ENCODE measurements around the gene SLC38A10. TPM values are rescaled to one million over a fixed set of nuclear protein-coding genes. Genes with fewer than 3 reads are reported as not detected.
"Not testable (repeated sequence)": the region's sequence is repeated elsewhere in the genome, so short reads cannot be mapped to it uniquely, and the experiment has no call there.

Gene SLC38A10
- polyA plus RNA-seq, 6 donors from 2014 or later, result 44.0 to 82.0 (median 51.0) TPM

- H3K36me3 Mint-ChIP-seq, result peaks cover 0 to 17% of the 10 kb centered on the region in 2 donors
- H3K4me3 Mint-ChIP-seq, result peak overlapping the region in 2 of 8 donors; percentile 33 to 64
- peaks cover 28 to 35% (median 29%) of the 10 kb centered on the region in 3 donors for H3K4me1 Mint-ChIP-seq
- DNase-seq, result no peak
- H3K9me3 Mint-ChIP-seq, result no peaks in the 10 kb centered on the region
- no peak for ATAC-seq (ENCODE audit: low read depth in 2 of 2)
- H3K27me3 Mint-ChIP-seq, result no peaks in the 10 kb centered on the region
- H3K27ac Mint-ChIP-seq, result peak overlapping the region in 2 of 6 donors; percentile 52 to 76
These were observed 64.9 kb downstream of the SLC38A10 start for GRCh38 chr17:81230043-81230820.

- H3K36me3 Mint-ChIP-seq, result peaks cover 0 to 17% of the 10 kb centered on the region in 2 donors
- DNase-seq (no peak), ATAC-seq (ENCODE audit: low read depth in 2 of 2) (no peak)
- peak overlapping the region in 3 of 6 donors; percentile 52 to 78 (median 60) for H3K27ac Mint-ChIP-seq
- no peaks in the 10 kb centered on the region for H3K9me3 Mint-ChIP-seq
- H3K27me3 Mint-ChIP-seq, result no peaks in the 10 kb centered on the region
- H3K4me3 Mint-ChIP-seq, result peak overlapping the region in 4 of 8 donors; percentile 33 to 69 (median 58)
- H3K4me1 Mint-ChIP-seq, result peaks cover 21 to 29% (median 22%) of the 10 kb centered on the region in 3 donors
These were observed 65.5 kb downstream of the SLC38A10 start for GRCh38 chr17:81229666-81229920.

GRCh38 chr17:81228834-81229665, 66.1 kb downstream of the SLC38A10 start:
- Mint-ChIP-seq H3K27me3 (no peaks in the 10 kb centered on the region), H3K4me3 (peak overlapping the region in 6 of 8 donors; percentile 41 to 73 (median 56)), H3K27ac (peak overlapping the region in 5 of 6 donors; percentile 39 to 96 (median 80)), H3K4me1 (peaks cover 20 to 28% (median 21%) of the 10 kb centered on the region in 3 donors), H3K36me3 (peaks cover 0 to 17% of the 10 kb centered on the region in 2 donors), H3K9me3 (no peaks in the 10 kb centered on the region)
- DNase-seq (no peak), ATAC-seq (ENCODE audit: low read depth in 2 of 2) (peak in 1 of 2 donors; percentile 8)

- no peaks in the 10 kb centered on the region for H3K27me3 Mint-ChIP-seq
- peak overlapping the region in 6 of 8 donors; percentile 41 to 73 (median 56) for H3K4me3 Mint-ChIP-seq
- peaks cover 26 to 35% (median 26%) of the 10 kb centered on the region in 3 donors for H3K4me1 Mint-ChIP-seq
- H3K36me3 Mint-ChIP-seq, result peaks cover 0 to 17% of the 10 kb centered on the region in 2 donors
- H3K9me3 Mint-ChIP-seq, result no peaks in the 10 kb centered on the region
- peak overlapping the region; percentile 7 to 96 (median 78) for H3K27ac Mint-ChIP-seq
- DNase-seq (peak; percentile 51), ATAC-seq (ENCODE audit: low read depth in 2 of 2) (peak; percentile 81 to 85)
These were observed 66.7 kb downstream of the SLC38A10 start for GRCh38 chr17:81228420-81228819.

- ATAC-seq (ENCODE audit: low read depth in 2 of 2), result not testable (repeated sequence)
These were observed 67.5 kb downstream of the SLC38A10 start for GRCh38 chr17:81227630-81228029.

GRCh38 chr17:81223762-81224130, 71.4 kb downstream of the SLC38A10 start:
- H3K4me1 Mint-ChIP-seq, result peaks cover 16 to 36% (median 17%) of the 10 kb centered on the region in 3 donors
- ATAC-seq (ENCODE audit: low read depth in 2 of 2), result peak; percentile 17 to 23
- peak overlapping the region; percentile 64 to 97 (median 91) for H3K27ac Mint-ChIP-seq
- H3K36me3 Mint-ChIP-seq, result no peaks in the 10 kb centered on the region
- DNase-seq, result peak; percentile 55
- H3K4me3 Mint-ChIP-seq, result peak overlapping the region; percentile 83 to 95 (median 92)
- H3K27me3 Mint-ChIP-seq, result no peaks in the 10 kb centered on the region
- H3K9me3 Mint-ChIP-seq, result no peaks in the 10 kb centered on the region

More at GRCh38 chr17:81227630-81228029, 67.5 kb downstream of the SLC38A10 start:
- H3K4me1 Mint-ChIP-seq, result peaks cover 27 to 36% (median 28%) of the 10 kb centered on the region in 3 donors
- H3K27ac Mint-ChIP-seq, result peak overlapping the region in 5 of 6 donors; percentile 59 to 96 (median 75)
- DNase-seq, H3K27me3 Mint-ChIP-seq, H3K9me3 Mint-ChIP-seq: not testable (repeated sequence)
- H3K36me3 Mint-ChIP-seq, result peaks cover 0 to 17% of the 10 kb centered on the region in 2 donors
- peak overlapping the region in 7 of 8 donors; percentile 12 to 73 (median 55) for H3K4me3 Mint-ChIP-seq

GRCh38 chr17:81222906-81223761, 72.0 kb downstream of the SLC38A10 start, which contains the start of gene CEP131:
Gene CEP131, minus strand, starts transcription at chr17:81222965. Its CDS starts 2,909 bp downstream, at chr17:81220056.
- Mint-ChIP-seq H3K4me3 (peak within 1 kb of the TSS; percentile 83 to 95 (median 92)), H3K4me1 (peaks cover 16 to 31% (median 17%) of the 10 kb centered on the region in 3 donors), H3K36me3 (no peaks in the 10 kb centered on the region), H3K9me3 (no peaks in the 10 kb centered on the region), H3K27ac (peak within 1 kb of the TSS; percentile 64 to 97 (median 91)), H3K27me3 (no peaks in the 10 kb centered on the region)
- DNase-seq, result peak; percentile 98
- peak; percentile 92 to 95 for ATAC-seq (ENCODE audit: low read depth in 2 of 2)

- DNase-seq (no peak), ATAC-seq (ENCODE audit: low read depth in 2 of 2) (peak in 1 of 2 donors; percentile 0)
- Mint-ChIP-seq H3K4me3 (peak overlapping the region; percentile 80 to 95 (median 88)), H3K36me3 (no peaks in the 10 kb centered on the region), H3K4me1 (peaks cover 11 to 26% (median 13%) of the 10 kb centered on the region in 3 donors), H3K27ac (peak overlapping the region in 1 of 6 donors; percentile 92), H3K27me3 (no peaks in the 10 kb centered on the region), H3K9me3 (no peaks in the 10 kb centered on the region)
These were observed 72.5 kb downstream of the SLC38A10 start for GRCh38 chr17:81222620-81222905.

GRCh38 chr17:81221842-81222619, 73.1 kb downstream of the SLC38A10 start:
- no peak for ATAC-seq (ENCODE audit: low read depth in 2 of 2)

GRCh38 chr17:81221371-81221841, 73.7 kb downstream of the SLC38A10 start:
- DNase-seq, result no peak
- Mint-ChIP-seq H3K36me3 (no peaks in the 10 kb centered on the region), H3K4me3 (peak overlapping the region; percentile 66 to 95 (median 78)), H3K9me3 (no peaks in the 10 kb centered on the region), H3K27me3 (no peaks in the 10 kb centered on the region), H3K27ac (peak overlapping the region in 1 of 6 donors; percentile 61), H3K4me1 (peaks cover 8 to 26% (median 16%) of the 10 kb centered on the region in 3 donors)
- ATAC-seq (ENCODE audit: low read depth in 2 of 2), result no peak

More at GRCh38 chr17:81221842-81222619, 73.1 kb downstream of the SLC38A10 start:
- H3K9me3 Mint-ChIP-seq, result no peaks in the 10 kb centered on the region
- no peak overlapping the region for H3K27ac Mint-ChIP-seq
- peaks cover 8 to 22% (median 12%) of the 10 kb centered on the region in 3 donors for H3K4me1 Mint-ChIP-seq
- no peak for DNase-seq
- H3K4me3 Mint-ChIP-seq, result peak overlapping the region; percentile 66 to 95 (median 78)
- H3K27me3 Mint-ChIP-seq, result no peaks in the 10 kb centered on the region
- no peaks in the 10 kb centered on the region for H3K36me3 Mint-ChIP-seq

- Mint-ChIP-seq H3K9me3 (no peaks in the 10 kb centered on the region), H3K4me3 (peak overlapping the region in 1 of 8 donors; percentile 21), H3K27ac (no peak overlapping the region), H3K4me1 (peaks cover 8 to 26% (median 16%) of the 10 kb centered on the region in 3 donors), H3K27me3 (no peaks in the 10 kb centered on the region), H3K36me3 (no peaks in the 10 kb centered on the region)
- ATAC-seq (ENCODE audit: low read depth in 2 of 2) (no peak), DNase-seq (no peak)
These were observed 75.5 kb downstream of the SLC38A10 start for GRCh38 chr17:81219476-81220180.

Measured in naive B cell (primary cell).